ENCODE data around the gene THRB. TPM values are rescaled to one million over a fixed set of nuclear protein-coding genes. Genes with fewer than 3 reads are reported as not detected.
A peak's percentile ranks its signal among the peaks of the same experiment; 100 is the strongest.

THRB gene
- total and polyA plus RNA-seq, 8 donors = 2.1 to 12.4 (median 7.8) TPM

DNA sequence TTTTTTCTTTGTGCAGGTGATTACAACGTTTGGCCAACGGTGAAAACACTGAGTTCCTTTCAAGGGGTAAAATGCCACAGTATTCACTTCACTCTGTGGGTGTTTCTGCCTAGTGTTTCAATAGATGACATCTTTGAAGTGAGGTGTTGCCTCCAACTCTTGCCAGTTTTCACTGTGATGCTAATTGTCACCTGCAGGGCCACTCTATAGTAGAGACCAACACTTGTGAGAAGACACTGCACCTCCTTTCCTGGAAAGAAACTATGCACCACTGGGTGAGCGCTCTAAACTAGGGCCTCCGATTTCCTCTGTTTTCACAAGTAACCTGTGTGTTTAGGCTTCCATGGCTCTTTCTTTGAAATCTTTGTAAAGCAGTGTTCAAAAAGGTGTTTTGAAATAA is 98.3 kb downstream of the THRB start:
- DNase-seq (no peak), FAIRE-seq (no peak), ATAC-seq (no peak)
- no peaks in the 10 kb centered on the region for H3K9me3 ChIP-seq
- no peaks in the 10 kb centered on the region for H3K36me3 ChIP-seq
- WGBS, 2 donors = 75 to 76% methylated on average over 4 of the region's 4 CpGs
- H3K4me3 ChIP-seq = no peak overlapping the region
- TF ChIP-seq, protein P1, sequence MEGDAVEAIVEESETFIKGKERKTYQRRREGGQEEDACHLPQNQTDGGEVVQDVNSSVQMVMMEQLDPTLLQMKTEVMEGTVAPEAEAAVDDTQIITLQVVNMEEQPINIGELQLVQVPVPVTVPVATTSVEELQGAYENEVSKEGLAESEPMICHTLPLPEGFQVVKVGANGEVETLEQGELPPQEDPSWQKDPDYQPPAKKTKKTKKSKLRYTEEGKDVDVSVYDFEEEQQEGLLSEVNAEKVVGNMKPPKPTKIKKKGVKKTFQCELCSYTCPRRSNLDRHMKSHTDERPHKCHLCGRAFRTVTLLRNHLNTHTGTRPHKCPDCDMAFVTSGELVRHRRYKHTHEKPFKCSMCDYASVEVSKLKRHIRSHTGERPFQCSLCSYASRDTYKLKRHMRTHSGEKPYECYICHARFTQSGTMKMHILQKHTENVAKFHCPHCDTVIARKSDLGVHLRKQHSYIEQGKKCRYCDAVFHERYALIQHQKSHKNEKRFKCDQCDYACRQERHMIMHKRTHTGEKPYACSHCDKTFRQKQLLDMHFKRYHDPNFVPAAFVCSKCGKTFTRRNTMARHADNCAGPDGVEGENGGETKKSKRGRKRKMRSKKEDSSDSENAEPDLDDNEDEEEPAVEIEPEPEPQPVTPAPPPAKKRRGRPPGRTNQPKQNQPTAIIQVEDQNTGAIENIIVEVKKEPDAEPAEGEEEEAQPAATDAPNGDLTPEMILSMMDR (IDR thresholded peaks at IDR 0.05) = no peak
- H3K4me1 ChIP-seq = peaks cover 10 to 20% (median 15%) of the 10 kb centered on the region in 3 donors
- no peak overlapping the region for H3K27ac ChIP-seq
- no peaks in the 10 kb centered on the region for H3K27me3 ChIP-seq
- intact Hi-C loops (cut with DNase I) = no loop called here

- no peak for DNase-seq
- intact Hi-C loops (cut with DNase I) = no loop called here
- Histone ChIP-seq H3K9me3 (no peaks in the 10 kb centered on the region), H3K4me1 (peaks cover 6 to 20% (median 11%) of the 10 kb centered on the region in 3 donors), H3K36me3 (no peaks in the 10 kb centered on the region), H3K27ac (no peak overlapping the region), H3K4me3 (no peak overlapping the region), H3K27me3 (no peaks in the 10 kb centered on the region)
- ATAC-seq = no peak
- FAIRE-seq = no peak
- 88 to 89% methylated on average over 2 of the region's 2 CpGs for WGBS, 2 donors
- TF ChIP-seq, protein P1 (IDR thresholded peaks at IDR 0.05) = no peak
Measured at GRCh38 chr3:24394754-24395153, 99.9 kb downstream of the THRB start.

DNA sequence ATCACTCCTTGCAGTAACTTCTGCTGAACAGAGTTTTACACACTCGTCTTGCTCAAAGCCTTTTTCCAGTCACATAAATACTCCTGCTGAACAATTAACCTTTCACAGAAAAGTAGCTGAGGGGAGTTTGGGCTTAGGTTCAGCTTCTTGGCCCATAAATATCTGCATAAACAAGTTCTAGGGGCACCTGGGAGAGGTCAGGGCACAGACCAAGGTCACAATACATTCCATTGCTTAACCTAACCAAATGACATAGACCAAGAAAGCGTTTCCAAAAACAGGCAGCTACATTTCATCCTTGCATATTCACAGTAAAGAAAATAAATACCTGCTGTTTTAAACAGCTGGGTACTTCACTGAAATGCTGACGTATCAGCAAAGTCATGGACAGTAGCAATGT is 101.3 kb downstream of the THRB start:
- DNase-seq = no peak
- Histone ChIP-seq H3K27ac (no peak overlapping the region), H3K27me3 (no peaks in the 10 kb centered on the region), H3K9me3 (no peaks in the 10 kb centered on the region), H3K4me3 (no peak overlapping the region), H3K36me3 (no peaks in the 10 kb centered on the region), H3K4me1 (peaks cover 9 to 25% (median 23%) of the 10 kb centered on the region in 3 donors)
- WGBS, 2 donors = 46 to 55% methylated on average over 3 of the region's 3 CpGs
- no peak for ATAC-seq
- TF ChIP-seq, protein P1 (IDR thresholded peaks at IDR 0.05) = no peak
- no peak for FAIRE-seq
- intact Hi-C loops (cut with DNase I) = no loop called here

- no peak for FAIRE-seq
Measured at GRCh38 chr3:24390169-24391130, 104.2 kb downstream of the THRB start.

More at GRCh38 chr3:24390169-24391130, 104.2 kb downstream of the THRB start:
- WGBS, 2 donors = 38 to 41% methylated on average over 3 of the region's 3 CpGs
- TF ChIP-seq, protein P1 (IDR thresholded peaks at IDR 0.05) = no peak
- Histone ChIP-seq H3K27ac (peak overlapping the region in 2 of 4 donors; percentile 38 to 60), H3K9me3 (no peaks in the 10 kb centered on the region), H3K4me3 (no peak overlapping the region), H3K36me3 (no peaks in the 10 kb centered on the region), H3K4me1 (peaks cover 9 to 27% (median 25%) of the 10 kb centered on the region in 3 donors), H3K27me3 (no peaks in the 10 kb centered on the region)
- intact Hi-C loops (cut with DNase I) = no loop called here
- peak in 2 of 4 donors; percentile 31 to 34 for ATAC-seq
- DNase-seq = no peak
